Fibroblast of skin of abdomen (primary cell): ENCODE measurements around the gene RBL2.
A peak's percentile ranks its signal among the peaks of the same experiment; 100 is the strongest.

Experiments used
- DNase-seq: peaks from one replicate; pipeline ENCODE4 v3.0.0-alpha.2; 2013

The RBL2 gene

DNA sequence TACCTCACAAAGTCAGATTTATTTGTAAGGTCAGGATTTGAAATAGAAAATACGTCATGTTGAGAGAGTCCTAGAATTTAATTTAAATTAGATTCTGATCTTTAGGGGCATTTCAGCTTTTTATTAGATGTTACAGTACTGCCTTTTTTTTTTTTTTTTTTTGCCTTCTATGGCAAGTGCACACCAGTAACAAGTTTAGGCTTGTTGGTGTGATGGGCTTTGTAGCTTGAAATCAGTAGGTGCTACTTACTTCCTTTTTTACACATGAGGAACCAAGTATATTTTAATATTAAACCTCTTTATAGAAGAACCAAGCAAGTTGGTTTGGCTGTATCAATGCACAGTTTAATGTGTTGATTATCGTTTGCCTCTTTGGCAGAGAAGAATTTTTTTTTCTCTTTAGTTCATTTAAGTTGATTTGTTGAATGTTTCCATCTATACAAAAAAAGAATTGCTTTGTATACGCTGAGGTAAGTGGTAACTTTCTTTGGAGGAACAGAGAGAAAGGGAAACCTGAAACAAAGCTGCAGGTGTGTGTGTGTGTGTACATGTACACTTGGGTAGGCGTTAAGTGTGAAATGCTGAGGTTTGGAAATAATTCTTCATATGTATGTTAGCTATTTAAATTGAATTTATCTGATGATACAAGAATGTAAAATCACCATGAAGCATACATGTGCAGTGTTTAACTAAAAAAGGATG lies 15.7 kb downstream of the RBL2 start:
- no peak for DNase-seq

DNA sequence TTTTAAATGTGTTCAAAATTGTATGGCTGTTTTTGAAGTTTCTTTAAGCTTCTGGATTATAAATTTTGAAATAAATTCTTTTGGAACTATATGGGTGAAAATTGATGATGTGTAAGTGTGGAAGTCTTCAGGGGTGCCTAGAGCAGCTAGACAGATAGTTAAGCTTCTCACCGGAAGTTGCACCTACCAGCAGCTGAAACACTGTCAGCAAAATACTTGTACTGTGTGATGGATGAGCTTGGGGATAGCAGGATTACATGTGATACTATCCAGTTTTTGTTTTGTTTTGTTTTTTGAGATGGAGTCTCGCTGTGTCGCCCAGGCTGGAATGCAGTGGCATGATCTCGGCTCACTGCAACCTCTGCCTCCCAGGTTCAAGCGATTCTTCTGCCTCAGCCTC lies 19.7 kb downstream of the RBL2 start:
- DNase-seq: no peak

DNA sequence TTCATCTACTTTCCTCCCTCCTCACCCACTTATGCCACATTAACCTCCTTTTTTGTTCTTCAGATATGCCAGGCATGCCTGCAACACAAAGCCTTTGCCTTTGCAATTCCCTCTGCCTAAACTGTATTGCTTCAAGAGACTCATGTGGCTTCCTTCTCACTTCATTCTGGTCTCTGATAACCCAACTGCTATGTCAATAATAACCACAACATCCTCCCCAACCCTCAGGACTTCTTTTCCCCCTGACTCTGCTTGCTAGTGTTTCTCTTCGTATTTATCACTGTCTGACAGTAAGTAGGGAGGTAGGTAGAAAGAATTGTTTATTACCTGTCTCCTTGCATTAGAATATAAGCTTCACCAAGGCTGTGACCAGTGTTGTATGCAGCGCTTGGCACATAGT lies 22.4 kb downstream of the RBL2 start:
- no peak for DNase-seq

DNA sequence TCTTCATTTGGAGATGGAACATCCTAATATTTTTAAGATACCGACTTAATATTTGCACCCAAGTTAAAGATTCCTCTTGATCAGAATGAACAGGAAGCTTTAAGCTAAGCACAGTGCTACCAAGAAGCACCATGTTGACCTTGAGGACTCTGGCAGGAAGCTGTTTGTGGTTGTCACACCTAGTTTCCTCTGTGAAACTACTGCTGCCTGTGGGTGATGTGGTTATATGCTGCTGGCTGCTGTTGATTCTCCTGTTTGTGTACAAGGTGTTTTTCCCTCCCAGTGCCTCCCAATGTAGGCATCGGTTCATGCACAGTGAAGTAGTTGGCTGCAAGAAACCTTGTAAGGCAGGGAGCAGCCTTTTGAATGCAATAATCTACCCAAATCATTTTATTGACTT lies 23.4 kb downstream of the RBL2 start:
- DNase-seq: no peak

DNA sequence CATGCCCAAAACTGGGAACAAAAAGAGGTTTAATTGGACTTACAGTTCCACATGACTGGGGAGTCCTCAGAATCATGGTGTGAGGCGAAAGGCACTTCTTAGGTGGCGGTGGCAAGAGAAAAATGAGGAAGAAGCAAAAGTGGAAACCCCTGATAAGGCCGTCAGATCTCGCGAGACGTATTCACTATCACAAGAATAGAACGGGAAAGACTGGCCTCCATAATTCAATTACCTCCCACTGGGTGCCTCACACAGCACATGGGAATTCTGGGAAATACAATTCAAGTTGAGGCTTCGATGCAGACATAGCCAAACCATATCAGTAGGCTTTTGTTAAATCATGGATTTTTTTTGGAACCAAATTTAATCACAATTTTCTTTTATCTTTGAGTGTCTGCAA lies 24.4 kb downstream of the RBL2 start:
- DNase-seq: no peak

DNA sequence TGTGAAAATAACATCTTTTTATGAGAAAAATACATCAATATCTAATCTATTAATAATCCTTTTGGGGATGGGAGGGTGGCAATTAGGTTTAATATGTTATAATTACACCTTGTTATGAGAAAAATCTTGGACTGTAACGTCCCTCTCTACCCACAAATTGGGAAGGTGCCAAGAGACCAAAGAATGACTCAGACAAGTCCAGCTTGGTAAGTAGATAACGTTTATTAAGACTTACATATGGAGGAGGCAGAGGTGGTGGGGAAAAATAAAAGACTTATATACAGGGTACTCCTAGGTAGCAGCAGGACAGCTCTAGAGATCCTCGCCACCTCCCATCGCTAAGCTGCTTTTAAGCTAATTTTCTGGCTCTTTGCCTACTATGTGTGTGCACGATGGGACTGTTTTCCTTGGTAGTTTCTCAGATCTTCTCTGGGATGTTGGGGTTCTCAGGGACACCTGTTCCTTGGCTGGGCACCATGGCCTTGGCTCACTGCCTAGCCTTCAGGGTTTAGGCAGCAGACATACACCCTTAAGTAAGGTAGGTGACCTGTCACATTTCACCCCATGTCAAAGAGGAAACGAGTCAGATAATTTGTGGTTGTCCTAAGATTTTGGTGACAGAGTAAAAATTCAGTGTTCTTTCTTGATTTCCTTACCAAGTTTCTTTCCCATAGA lies 31.5 kb downstream of the RBL2 start:
- peak; percentile 54 for DNase-seq

DNA sequence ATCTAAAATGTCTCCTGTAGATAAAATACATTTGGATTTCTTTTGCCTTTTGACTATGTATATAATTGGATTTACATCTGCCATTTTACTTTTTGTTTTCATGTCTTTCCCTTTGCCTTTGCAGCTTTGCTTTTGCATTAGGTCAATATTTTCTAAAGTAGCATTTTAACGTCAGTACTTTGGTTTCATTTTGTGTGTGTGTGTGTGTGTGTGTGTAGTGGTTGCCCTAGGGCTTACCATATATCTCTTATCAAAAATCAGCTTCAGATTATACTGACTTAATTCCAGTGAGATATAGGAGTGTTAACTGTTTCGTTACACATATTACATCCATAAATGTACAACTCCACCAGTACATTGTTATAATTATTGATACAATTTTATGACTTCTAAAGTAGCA lies 42.6 kb downstream of the RBL2 start:
- DNase-seq: no peak

DNA sequence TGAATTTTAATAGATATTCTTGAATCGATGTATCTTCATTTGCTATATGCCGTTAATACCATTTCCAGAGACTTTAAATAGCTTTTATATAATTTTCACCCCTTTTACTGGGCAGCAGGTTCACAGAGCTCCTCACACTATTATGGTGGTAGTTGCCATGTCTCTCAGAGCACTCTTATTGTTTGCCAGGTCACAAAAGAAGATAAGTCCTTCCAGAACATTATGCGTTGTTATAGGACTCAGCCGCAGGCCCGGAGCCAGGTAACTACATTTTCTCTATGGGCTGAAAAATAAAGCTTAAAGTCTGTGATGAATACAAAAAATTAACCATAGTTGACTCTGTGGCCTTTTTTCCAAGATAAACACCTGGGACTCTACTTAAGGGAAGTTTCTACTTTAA lies 44.7 kb downstream of the RBL2 start:
- no peak for DNase-seq

DNA sequence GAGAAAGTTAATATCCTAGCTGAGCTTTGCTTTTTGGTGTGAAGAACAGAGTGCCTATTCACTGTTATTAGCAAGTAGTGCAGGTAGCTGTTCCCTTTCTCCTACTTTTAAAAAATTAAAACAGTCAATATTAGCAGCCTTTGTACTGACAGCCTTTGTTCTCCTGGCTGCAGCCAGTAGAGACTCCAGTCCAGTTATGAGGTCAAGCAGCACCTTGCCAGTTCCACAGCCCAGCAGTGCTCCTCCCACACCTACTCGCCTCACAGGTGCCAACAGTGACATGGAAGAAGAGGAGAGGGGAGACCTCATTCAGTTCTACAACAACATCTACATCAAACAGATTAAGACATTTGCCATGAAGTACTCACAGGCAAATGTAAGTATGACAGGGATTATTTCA lies 46.1 kb downstream of the RBL2 start:
- no peak for DNase-seq

DNA sequence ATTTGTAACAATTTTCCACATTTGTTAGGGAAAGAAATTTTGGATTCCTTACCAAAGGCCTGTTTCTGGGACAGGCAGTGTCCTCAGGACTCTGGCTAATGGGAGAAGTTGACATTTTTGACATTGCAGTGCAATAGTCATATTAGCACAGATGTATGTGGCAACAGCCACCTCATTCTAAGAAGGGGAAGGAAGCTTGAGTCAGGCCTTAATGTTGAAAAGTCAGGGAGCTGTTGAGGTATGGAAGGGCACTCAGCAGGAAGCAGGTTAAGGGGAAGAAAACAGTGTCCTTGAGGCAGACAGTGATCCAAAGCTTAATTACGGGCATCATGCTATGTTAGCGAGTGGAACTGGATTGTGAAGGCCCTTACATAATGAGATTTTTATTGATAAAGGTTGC lies 47.9 kb downstream of the RBL2 start:
- no peak for DNase-seq

DNA sequence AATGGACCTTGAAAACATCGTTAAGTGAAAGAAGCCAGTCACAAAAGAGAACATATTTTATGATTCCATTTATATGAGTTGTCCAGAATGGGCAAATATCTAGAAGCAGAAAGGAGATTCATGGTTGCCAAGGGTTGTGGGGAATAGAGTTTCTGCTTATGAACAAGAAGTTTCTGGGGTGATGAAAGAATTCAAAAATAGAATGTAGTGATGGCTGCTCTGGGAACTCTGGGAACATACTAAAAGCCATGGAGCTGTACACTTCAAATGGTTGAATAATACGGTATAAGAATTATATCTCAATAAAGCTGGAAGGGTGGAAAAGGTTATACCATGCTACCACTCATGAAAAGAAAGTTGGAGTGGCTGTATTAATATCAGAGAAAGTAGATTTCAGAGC lies 50.3 kb downstream of the RBL2 start:
- no peak for DNase-seq

DNA sequence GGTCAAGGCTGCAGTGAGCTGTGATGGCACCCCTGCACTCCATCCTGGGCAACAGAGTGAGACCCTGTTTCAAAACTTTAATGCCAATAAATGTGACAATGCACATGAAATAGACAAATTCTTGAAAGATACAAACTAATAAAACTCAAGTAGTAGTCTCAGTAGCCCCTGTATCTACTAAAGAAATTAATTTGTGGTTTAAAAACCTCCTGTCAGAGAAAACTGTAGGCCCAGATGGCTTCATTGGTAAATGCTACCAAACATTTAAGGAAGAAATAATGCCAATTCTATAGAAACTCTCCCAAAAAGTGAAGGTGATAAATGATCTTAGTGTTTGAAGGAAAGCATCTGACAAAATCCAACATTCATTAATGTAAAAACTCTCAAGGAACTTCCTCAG lies 52.0 kb downstream of the RBL2 start:
- no peak for DNase-seq

DNA sequence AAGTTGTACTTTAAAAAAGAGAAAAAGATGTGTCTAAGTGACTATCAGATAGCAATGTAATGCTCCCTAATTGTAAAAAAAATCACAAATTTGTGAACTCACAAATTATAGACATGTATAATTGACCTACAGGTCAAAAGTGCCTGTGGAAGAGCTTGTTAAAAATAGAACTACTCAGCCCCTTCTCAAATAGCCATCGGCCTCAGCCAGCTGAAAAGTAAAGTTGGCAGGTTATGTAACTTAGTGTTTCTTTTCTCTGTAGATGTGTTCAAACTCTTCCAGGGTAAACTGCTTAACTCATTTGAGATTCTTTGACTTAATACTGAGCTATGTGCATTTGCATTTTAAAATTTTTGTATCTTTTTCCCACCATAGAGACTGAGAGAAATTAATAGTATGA lies 55.5 kb downstream of the RBL2 start:
- DNase-seq: no peak

DNA sequence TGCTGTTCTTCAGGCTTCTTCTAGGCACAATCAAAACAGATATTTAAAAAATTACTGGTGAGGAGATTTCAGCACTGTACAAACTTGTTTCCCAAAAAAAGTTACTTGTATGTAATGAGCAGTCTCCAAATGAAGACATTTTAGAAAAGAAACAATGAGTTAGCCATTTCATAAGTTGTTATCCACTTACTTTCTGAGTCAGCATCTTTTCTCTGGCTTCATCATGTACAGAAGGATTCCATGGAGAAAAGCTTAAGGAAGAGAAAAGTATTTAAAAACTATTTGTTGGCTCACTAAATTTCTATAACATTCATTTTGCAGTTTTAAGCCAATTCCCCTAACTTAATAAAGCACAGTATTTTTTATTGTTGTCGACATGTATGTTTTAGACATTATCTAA lies 58.2 kb downstream of the RBL2 start:
- no peak for DNase-seq

DNA sequence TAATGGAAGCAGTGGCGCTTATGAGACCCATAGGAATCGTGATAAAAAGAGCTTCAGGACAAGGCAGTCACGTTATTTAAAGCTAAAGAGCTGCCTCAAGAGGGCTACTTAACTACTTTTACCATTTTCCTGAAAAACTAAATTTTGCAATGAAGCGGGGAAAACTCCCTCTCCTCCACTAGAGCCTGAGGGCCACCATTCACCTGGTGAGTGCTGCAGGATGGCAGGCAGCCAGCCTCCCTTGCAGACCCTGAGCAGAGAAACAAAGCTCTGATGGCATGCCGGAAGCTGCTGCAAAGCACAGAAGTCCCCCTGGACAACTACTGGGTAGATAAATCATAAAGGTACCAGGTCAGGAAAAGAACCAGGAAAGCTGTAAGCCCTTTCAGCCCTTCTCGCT lies 60.4 kb downstream of the RBL2 start:
- no peak for DNase-seq

DNA sequence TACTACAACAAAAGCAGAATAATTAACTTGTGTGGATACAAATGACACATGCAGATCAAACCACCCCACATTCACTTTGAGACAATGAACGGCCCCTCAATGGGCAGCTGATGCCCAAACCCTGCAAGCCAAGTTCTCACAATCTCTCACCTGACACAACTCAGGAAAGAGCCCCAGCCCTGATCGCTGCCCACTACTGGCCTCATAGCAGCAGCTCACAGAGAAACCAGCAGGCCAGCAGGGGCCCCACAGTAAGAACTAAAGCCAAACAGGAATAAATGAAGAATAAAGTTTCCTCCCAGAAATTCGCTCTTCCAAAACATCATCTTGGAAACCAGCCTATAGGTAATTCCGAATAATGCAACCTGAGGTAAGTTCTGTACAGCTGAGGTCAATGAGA lies 61.1 kb downstream of the RBL2 start:
- DNase-seq: no peak

DNA sequence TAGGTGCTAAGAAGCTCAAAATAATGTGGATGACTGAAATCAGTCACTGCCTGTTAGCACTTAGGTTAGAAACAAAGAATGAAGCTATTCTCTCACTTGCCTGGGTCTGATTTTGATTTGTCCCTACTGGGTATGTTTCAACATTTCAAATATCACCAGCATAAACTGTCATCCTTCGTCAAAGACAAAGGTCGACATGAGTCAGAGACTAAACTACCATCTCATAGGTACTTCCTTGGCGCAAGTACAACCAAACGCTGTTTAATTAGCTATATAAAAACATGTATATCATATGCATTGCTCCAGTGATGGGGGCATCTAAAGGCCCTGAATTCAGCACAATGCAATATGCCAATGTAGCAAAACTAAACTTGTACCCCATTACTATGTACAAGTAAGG lies 64.7 kb downstream of the RBL2 start:
- DNase-seq: no peak

DNA sequence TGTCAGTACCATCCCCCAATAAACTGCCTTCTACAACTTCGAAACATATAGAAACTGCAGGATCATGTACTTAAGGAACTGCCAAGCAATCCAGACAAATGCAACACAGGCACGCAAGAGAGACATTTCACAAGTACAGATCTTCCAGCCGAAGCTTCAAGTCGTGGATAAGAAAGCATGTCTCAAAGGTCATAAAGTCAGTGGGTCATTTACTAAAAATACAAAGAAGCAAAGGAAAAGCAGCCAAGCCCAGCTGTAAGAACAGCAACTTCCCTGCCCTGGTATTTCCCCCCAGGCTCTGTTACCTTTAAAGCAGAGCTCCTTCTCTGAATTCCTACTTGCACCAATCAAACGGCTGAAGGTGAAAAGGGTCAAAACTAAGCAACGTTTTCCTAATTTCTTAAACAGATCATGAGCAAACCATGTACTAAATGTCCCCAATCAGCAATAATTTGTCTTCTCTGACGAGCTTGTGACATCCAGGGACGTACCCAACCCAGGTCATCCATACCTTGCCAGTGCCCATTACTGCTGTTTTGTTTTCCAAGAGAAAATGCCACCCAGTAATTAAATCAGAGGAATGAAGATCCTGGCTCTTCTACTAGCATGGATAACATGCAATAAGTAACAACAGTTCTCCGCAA lies 67.1 kb downstream of the RBL2 start:
- DNase-seq: no peak

DNA sequence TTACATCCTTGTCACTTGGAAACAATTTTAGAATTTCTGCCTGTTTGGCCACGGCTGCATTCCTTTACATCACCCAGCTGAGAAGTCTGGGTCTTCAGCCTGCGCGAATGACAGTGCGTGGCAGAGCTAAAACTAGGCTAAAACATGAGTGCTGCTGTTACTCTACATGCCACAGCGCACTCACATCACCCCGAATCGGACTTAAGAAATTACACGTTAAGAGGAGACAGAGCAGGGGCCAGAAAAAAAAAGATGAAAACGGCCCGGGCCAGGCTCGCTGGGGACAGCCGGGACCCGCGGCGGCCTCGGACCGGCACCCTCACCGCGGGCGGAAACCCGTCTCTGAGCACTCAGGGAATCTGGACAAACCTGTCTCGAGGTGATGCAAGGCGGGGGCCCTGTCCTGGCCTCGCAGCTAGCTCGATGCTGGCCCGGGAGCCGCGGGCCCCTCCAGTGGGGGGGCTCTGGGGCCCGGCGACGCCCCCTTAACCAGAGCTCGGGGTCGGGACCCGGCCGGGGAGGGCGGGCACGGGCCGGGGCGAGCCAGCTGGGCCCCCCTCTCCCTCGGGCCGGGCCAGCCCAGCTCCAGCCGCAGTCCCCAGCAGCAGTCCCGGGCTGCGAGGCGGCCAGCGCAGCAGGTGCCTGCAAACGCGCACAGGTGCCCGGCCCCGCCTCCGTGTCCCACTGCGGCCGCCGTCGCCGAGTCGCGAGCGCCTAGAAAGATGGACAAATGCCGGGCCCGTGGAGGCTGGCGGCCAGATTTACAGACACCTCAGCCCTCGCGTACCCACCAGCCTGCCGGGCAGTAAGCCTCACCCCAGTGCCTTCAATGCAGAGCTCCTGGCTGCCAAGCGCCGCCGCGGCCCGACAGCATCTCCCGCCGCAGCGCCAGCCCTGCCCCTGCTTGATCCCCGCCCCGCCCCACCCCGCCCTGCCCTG lies 68.3 kb downstream of the RBL2 start, which contains the start of gene AKTIP:
Gene AKTIP, minus strand, starts transcription at position 879 of the 939 bp plus-strand sequence. CDS start 2,950 bp downstream, outside the sequence.
- peak; percentile 43 for DNase-seq

DNA sequence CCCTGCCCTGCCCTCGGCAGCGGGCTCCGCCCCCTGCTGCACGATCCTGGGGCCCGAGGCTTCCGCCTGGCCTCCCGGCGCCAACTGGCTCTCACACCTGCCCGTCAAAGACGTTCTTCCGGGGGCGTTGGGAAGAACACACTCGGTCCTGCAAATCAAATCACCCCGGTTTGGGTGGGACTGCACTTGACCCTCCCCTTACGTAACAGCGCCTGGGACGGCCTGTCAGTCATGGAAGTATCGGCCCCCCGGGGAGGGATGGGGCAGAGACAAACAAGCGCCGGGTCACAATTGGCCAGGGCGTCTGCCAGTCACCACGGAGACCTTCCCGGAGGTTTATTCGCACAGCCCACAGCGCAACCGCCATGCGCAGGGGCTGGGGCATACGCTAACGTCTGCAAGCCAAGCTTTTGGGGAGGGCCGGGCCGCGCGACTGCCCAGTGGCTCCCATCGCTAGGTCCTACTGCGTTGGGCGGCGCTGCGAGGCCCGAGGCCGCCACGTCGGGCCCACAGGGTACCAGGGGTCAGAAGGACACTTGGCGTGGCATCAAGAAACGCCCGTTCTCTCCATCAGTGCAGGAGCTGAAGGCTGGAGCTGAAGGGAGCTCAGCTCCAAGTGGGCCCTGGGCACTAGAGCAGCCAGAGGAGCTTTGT lies 69.1 kb downstream of the RBL2 start:
- peak; percentile 100 for DNase-seq

DNA sequence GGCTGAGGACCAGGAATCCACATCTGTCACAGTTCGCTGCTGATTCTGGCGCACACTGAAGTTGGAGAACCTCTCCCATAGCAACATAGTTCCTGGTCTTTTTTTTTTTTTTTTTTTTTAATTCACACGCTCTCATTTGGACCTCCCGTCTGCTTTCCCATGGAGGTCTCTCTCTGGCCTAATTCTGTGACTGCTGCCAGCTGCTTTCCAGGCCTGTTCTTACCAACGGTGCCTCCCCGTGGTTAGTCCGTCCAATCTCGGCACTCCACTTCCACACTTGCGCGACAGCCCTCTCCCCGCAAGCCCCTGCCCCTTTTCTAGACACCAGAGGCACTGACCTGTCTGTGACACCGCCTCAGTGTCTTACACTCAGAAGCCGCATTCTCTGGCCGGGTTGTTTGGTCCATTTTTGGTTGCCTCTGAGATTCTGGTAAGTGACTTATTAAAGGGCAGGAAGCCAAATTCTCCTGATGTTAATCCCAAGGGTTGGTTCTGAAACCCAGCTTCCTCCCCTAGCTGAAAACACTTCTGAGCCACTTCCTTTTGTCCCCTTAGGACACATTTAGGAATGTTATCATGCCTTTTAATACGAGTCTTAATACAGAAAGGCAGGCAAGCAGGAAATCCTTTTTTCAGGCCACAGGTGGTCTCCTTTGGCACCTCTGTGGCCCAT lies 69.9 kb downstream of the RBL2 start:
- peak; percentile 55 for DNase-seq

DNA sequence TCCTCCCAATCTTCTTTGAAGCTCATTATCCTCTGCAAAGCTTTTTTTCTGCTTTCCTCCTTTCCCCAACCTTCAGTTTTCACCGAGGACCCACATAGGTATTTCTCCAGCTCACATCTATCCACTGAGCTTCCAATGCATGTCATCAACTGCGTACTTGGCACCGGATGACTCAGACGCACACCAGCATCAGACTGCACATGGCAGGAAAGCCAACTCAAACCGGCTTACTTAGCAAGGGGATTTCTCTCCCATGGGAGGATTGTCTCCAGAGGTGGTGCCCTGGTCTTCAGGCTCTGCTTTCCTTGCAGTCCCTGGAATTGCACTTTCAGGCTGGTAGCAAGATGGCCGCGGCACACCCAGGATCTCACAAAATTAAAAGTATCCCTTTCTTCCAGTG lies 70.4 kb downstream of the RBL2 start:
- DNase-seq: peak; percentile 36
